ENCODE measurements around the gene TCP11L2.
"Not testable (repeated sequence)": the region's sequence is repeated elsewhere in the genome, so short reads cannot be mapped to it uniquely, and the experiment has no call there.

Gene TCP11L2

DNA sequence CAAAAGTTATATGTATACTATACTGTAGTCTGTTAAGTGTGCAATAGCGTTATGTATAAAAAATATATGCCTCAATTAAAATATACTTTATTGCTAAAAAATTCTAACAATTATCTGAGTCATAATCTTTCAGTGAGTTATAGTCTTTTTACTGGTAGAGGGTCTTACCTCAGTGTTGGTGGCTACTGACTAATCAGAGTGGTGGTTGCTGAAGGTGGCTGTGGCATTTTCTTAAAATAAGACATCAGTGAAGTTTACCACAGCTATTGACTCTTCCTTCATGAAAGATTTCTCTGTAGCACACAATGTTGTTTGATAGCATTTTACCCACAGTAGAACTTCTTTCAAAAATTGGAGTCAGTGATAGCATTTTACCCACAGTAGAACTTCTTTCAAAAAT is 78.4 kb downstream of the TCP11L2 start:
- H3K9ac ChIP-seq, result no peak overlapping the region
- no peaks in the 10 kb centered on the region for H4K20me1 ChIP-seq (ENCODE audit: insufficient read depth)
- no peaks in the 10 kb centered on the region for H3K27me3 ChIP-seq (ENCODE audit: insufficient read depth, low read depth)
- TF ChIP-seq CTCF (conservative IDR thresholded peaks at IDR 0.05; ENCODE audit: low read depth, low read length), result no peak
- H3K4me1 ChIP-seq (ENCODE audit: low read depth, poor library complexity, severe bottlenecking), result no peaks in the 10 kb centered on the region
- H3K4me3 ChIP-seq (IDR thresholded peaks at IDR 0.05; ENCODE audit: insufficient read depth, low read depth, low read length), result no peak overlapping the region
- H3K27ac ChIP-seq, result no peak overlapping the region
- no peaks in the 10 kb centered on the region for H3K36me3 ChIP-seq (ENCODE audit: insufficient read depth)
- H3K4me2 ChIP-seq, result no peak overlapping the region
- H3K79me2 ChIP-seq (ENCODE audit: insufficient read depth, low read depth), result no peaks in the 10 kb centered on the region
- no peak overlapping the region for H2AFZ ChIP-seq (ENCODE audit: low read depth)

GRCh38 chr12:106381866-106382265 is 79.3 kb downstream of the TCP11L2 start:
- H3K36me3 ChIP-seq (ENCODE audit: insufficient read depth); H4K20me1 ChIP-seq (ENCODE audit: insufficient read depth); H3K27me3 ChIP-seq (ENCODE audit: insufficient read depth, low read depth); H2AFZ ChIP-seq (ENCODE audit: low read depth); H3K4me2 ChIP-seq; H3K4me3 ChIP-seq (IDR thresholded peaks at IDR 0.05; ENCODE audit: insufficient read depth, low read depth, low read length); H3K79me2 ChIP-seq (ENCODE audit: insufficient read depth, low read depth); H3K27ac ChIP-seq; H3K4me1 ChIP-seq (ENCODE audit: low read depth, poor library complexity, severe bottlenecking); H3K9ac ChIP-seq: not testable (repeated sequence)

DNA sequence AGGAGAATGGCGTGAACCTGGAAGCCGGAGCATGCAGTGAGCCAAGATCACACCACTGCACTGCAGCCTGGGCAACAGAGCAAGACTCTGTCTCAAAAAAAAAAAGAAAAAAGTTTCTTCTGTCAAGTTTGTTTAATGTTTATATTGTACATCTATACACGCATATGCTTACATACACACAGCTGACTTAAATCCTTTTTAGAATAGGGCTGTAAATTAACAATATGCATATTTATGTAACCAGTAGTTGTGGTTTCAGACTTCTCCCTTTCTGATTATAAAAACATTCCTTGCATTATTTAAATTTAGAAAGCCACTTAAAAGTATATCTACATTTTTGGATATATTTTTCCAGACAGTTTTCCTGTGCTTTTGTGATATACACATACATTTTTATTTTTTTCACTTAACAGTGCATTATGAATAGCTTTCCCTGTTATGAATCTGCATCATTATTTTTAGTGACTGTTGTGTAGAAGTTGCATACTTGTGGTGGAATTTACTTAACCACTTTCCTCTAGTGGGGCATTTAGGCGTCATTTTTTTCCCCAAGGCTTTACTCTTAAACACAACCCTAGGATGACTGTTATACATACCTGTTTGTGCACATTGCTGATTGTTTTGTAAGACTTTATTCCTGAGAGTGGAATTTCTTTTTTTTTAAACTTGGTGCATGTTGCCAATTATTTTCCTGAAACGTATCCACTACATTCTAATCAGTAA is 84.4 kb downstream of the TCP11L2 start:
- Histone ChIP-seq H3K27me3 (ENCODE audit: insufficient read depth, low read depth) (no peaks in the 10 kb centered on the region), H3K36me3 (ENCODE audit: insufficient read depth) (no peaks in the 10 kb centered on the region), H2AFZ (ENCODE audit: low read depth) (no peak overlapping the region), H4K20me1 (ENCODE audit: insufficient read depth) (no peaks in the 10 kb centered on the region), H3K79me2 (ENCODE audit: insufficient read depth, low read depth) (no peaks in the 10 kb centered on the region), H3K27ac (no peak overlapping the region), H3K4me1 (ENCODE audit: low read depth, poor library complexity, severe bottlenecking) (no peaks in the 10 kb centered on the region), H3K4me2 (no peak overlapping the region), H3K4me3 (IDR thresholded peaks at IDR 0.05; ENCODE audit: insufficient read depth, low read depth, low read length) (no peak overlapping the region), H3K9ac (no peak overlapping the region)
- TF ChIP-seq CTCF (conservative IDR thresholded peaks at IDR 0.05; ENCODE audit: low read depth, low read length), result no peak

GRCh38 chr12:106387848-106388377 is 85.4 kb downstream of the TCP11L2 start:
- Histone ChIP-seq H3K9ac (no peak overlapping the region), H3K27me3 (ENCODE audit: insufficient read depth, low read depth) (no peaks in the 10 kb centered on the region), H3K4me2 (no peak overlapping the region), H3K79me2 (ENCODE audit: insufficient read depth, low read depth) (no peaks in the 10 kb centered on the region), H3K27ac (no peak overlapping the region), H2AFZ (ENCODE audit: low read depth) (no peak overlapping the region), H3K4me3 (IDR thresholded peaks at IDR 0.05; ENCODE audit: insufficient read depth, low read depth, low read length) (no peak overlapping the region), H3K36me3 (ENCODE audit: insufficient read depth) (no peaks in the 10 kb centered on the region), H3K4me1 (ENCODE audit: low read depth, poor library complexity, severe bottlenecking) (no peaks in the 10 kb centered on the region), H4K20me1 (ENCODE audit: insufficient read depth) (no peaks in the 10 kb centered on the region)
- TF ChIP-seq CTCF (conservative IDR thresholded peaks at IDR 0.05; ENCODE audit: low read depth, low read length), result no peak

- H3K27ac ChIP-seq, result no peak overlapping the region
- no peaks in the 10 kb centered on the region for H3K36me3 ChIP-seq (ENCODE audit: insufficient read depth)
- H3K4me3 ChIP-seq (IDR thresholded peaks at IDR 0.05; ENCODE audit: insufficient read depth, low read depth, low read length), result no peak overlapping the region
- H3K4me2 ChIP-seq, result no peak overlapping the region
- no peak for TF ChIP-seq CTCF (conservative IDR thresholded peaks at IDR 0.05; ENCODE audit: low read depth, low read length)
- H3K27me3 ChIP-seq (ENCODE audit: insufficient read depth, low read depth), result no peaks in the 10 kb centered on the region
- H3K4me1 ChIP-seq (ENCODE audit: low read depth, poor library complexity, severe bottlenecking), result no peaks in the 10 kb centered on the region
- H3K79me2 ChIP-seq (ENCODE audit: insufficient read depth, low read depth), result no peaks in the 10 kb centered on the region
- no peaks in the 10 kb centered on the region for H4K20me1 ChIP-seq (ENCODE audit: insufficient read depth)
- H3K9ac ChIP-seq, result no peak overlapping the region
- H2AFZ ChIP-seq (ENCODE audit: low read depth), result no peak overlapping the region
These were observed 86.6 kb downstream of the TCP11L2 start for GRCh38 chr12:106389151-106389550.
